Calu3 (cell line): Measurements from ENCODE around the gene MRPL55. TPM values are rescaled to one million over a fixed set of nuclear protein-coding genes. Genes with fewer than 3 reads are reported as not detected.

ENCODE experiments used
- BruUV-seq: library from RNA; stranded (reverse); fragments of 400-500 nt; replicated peaks from 2 replicates; lab custom pipeline; 2021; lab: Mats Ljungman, UMichigan
- CTCF ChIA-PET: fragments of 300-600 bp; sonication (Branson Sonifier 250); formaldehyde crosslinking; loops from one replicate; lab custom pipeline; 2022; ENCODE audit warnings: antibody characterized with exemption; lab: Charles Lee
- DNase-seq: peaks from one replicate; pipeline ENCODE4 v3.0.0; 2022
- H3K27ac Mint-ChIP-seq: one replicate; pipeline ENCODE4 v1.8.0; 2022; ENCODE audit warnings: mixed read lengths; ENCODE audit not compliant: unreplicated experiment
- H3K27me3 Mint-ChIP-seq: one replicate; pipeline ENCODE4 v1.8.0; 2022; ENCODE audit warnings: mixed read lengths; ENCODE audit not compliant: unreplicated experiment
- H3K36me3 Mint-ChIP-seq: one replicate; pipeline ENCODE4 v1.8.0; 2022; ENCODE audit warnings: mild to moderate bottlenecking, moderate library complexity, mixed read lengths; ENCODE audit not compliant: insufficient read depth, unreplicated experiment
- H3K4me1 Mint-ChIP-seq: one replicate; pipeline ENCODE4 v1.8.0; 2022; ENCODE audit warnings: mild to moderate bottlenecking, low read depth, mixed read lengths; ENCODE audit not compliant: unreplicated experiment
- H3K4me3 Mint-ChIP-seq: one replicate; pipeline ENCODE4 v1.8.0; 2022; ENCODE audit warnings: mild to moderate bottlenecking, low read depth, moderate library complexity, mixed read lengths; ENCODE audit not compliant: unreplicated experiment
- H3K9me3 Mint-ChIP-seq: one replicate; pipeline ENCODE4 v1.8.0; 2022; ENCODE audit warnings: low read depth, mixed read lengths; ENCODE audit not compliant: unreplicated experiment
- intact Hi-C: fragments of 100-400 bp; cut with micrococcal nuclease; formaldehyde crosslinking; loops from one replicate; pipeline ENCODE4 v1.10.0; 2022; ENCODE audit not compliant: unreplicated experiment
- total RNA-seq: library from RNA; stranded (reverse); gene quantifications from 2 replicates; pipeline ENCODE4 v1.2.3, GENCODE V29; 2022
- TF ChIP-seq, protein P1 (sequence below): fragments of 200-600 bp; IDR thresholded peaks from one replicate; pipeline ENCODE4 v1.8.0; 2022; ENCODE audit warnings: antibody characterized with exemption; ENCODE audit not compliant: unreplicated experiment

MRPL55 gene
- total RNA-seq, 1 experiment from 2014 or later, result 72.3 TPM

GRCh38 chr1:228139931-228140723 is 31.0 kb upstream of the MRPL55 start, which contains the start of gene GUK1:
Gene GUK1 (plus strand): TSS chr1:228140279. CDS start chr1:228140303, 24 bp downstream.
- Mint-ChIP-seq H3K4me3 (peak within 1 kb of the TSS; percentile 84), H3K36me3 (peaks cover 45% of the 10 kb centered on the region), H3K4me1 (peaks cover 20% of the 10 kb centered on the region), H3K27me3 (no peaks in the 10 kb centered on the region), H3K9me3 (no peaks in the 10 kb centered on the region), H3K27ac (peak within 1 kb of the TSS; percentile 94)
- BruUV-seq, result TSS peak; percentile 70
- TF ChIP-seq, protein P1, sequence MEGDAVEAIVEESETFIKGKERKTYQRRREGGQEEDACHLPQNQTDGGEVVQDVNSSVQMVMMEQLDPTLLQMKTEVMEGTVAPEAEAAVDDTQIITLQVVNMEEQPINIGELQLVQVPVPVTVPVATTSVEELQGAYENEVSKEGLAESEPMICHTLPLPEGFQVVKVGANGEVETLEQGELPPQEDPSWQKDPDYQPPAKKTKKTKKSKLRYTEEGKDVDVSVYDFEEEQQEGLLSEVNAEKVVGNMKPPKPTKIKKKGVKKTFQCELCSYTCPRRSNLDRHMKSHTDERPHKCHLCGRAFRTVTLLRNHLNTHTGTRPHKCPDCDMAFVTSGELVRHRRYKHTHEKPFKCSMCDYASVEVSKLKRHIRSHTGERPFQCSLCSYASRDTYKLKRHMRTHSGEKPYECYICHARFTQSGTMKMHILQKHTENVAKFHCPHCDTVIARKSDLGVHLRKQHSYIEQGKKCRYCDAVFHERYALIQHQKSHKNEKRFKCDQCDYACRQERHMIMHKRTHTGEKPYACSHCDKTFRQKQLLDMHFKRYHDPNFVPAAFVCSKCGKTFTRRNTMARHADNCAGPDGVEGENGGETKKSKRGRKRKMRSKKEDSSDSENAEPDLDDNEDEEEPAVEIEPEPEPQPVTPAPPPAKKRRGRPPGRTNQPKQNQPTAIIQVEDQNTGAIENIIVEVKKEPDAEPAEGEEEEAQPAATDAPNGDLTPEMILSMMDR, result no peak
- CTCF ChIA-PET, result interaction anchor here (0.8 to 1.0 kb wide), 2 partner anchors 27 to 253 kb away, joined by 3 to 4 read pairs; no protein-coding TSS in a partner anchor
- intact Hi-C loops, result loop anchor here (10.0 kb wide), 1 partner anchor 255 kb away; no protein-coding TSS in a partner anchor
- DNase-seq, result peak; percentile 100

DNA sequence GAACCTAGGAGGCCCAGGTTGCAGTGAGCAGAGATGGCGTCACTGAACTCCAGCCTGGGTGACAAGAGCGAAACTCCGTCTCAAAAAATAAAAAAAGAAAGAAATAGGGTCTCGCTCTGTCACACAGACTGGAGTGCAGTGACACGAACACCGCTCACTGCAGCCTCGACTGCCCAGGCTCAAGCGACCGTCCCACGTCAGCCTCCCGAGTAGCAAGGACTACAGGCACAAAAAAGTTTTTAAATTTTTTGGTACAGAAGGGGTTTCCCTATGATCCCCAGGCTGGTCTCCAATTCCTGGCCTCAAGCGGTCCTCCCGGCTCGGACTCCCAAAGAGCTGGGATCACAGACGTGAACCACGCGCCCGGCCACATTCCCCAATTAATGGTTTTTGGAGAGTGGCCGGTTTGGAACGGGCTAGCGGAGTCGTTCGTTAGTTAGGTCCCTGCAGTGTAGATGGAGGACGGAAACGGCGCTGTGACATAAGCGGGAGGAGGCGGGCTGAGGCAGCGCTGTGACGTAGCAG is 30.4 kb upstream of the MRPL55 start:
- no peak for DNase-seq
- TF ChIP-seq, protein P1, result no peak
- H3K27me3 Mint-ChIP-seq, result no peaks in the 10 kb centered on the region
- H3K27ac Mint-ChIP-seq, result peak overlapping the region; percentile 94
- H3K9me3 Mint-ChIP-seq, result no peaks in the 10 kb centered on the region
- peak overlapping the region; percentile 84 for H3K4me3 Mint-ChIP-seq
- intact Hi-C loops, result loop anchor here (10.0 kb wide), 1 partner anchor 255 kb away; no protein-coding TSS in a partner anchor
- H3K36me3 Mint-ChIP-seq, result peaks cover 45% of the 10 kb centered on the region
- TSS peak; percentile 84 for BruUV-seq
- CTCF ChIA-PET, result no interaction called here
- peaks cover 20% of the 10 kb centered on the region for H3K4me1 Mint-ChIP-seq

GRCh38 chr1:228136901-228137300 is 27.8 kb upstream of the MRPL55 start:
- no peak overlapping the region for H3K4me3 Mint-ChIP-seq
- no peak for DNase-seq
- H3K27ac Mint-ChIP-seq, result no peak overlapping the region
- H3K4me1 Mint-ChIP-seq, result no peaks in the 10 kb centered on the region
- H3K36me3 Mint-ChIP-seq, result peaks cover 26% of the 10 kb centered on the region
- H3K27me3 Mint-ChIP-seq, result no peaks in the 10 kb centered on the region
- TF ChIP-seq, protein P1, result no peak
- no TSS peak for BruUV-seq
- no peaks in the 10 kb centered on the region for H3K9me3 Mint-ChIP-seq
- CTCF ChIA-PET, result interaction anchor here (1.0 to 1.4 kb wide), 2 partner anchors 15 to 27 kb away, joined by 3 to 4 read pairs; no protein-coding TSS in a partner anchor
- intact Hi-C loops, result loop anchor here (10.0 kb wide), 1 partner anchor 258 kb away; no protein-coding TSS in a partner anchor

GRCh38 chr1:228134591-228134990 is 25.5 kb upstream of the MRPL55 start:
- no peak for DNase-seq

More at GRCh38 chr1:228134591-228134990, 25.5 kb upstream of the MRPL55 start:
- CTCF ChIA-PET, result no interaction called here
- no peak overlapping the region for H3K27ac Mint-ChIP-seq
- TF ChIP-seq, protein P1, result no peak
- H3K27me3 Mint-ChIP-seq, result no peaks in the 10 kb centered on the region
- H3K4me1 Mint-ChIP-seq, result peaks cover 17% of the 10 kb centered on the region
- peaks cover 12% of the 10 kb centered on the region for H3K36me3 Mint-ChIP-seq
- intact Hi-C loops, result loop anchor here (5.0 to 10.0 kb wide), 3 partner anchors 260 to 368 kb away; a partner anchor contains a TSS
- H3K4me3 Mint-ChIP-seq, result no peak overlapping the region
- BruUV-seq, result no TSS peak
- H3K9me3 Mint-ChIP-seq, result no peaks in the 10 kb centered on the region
